HL-60 (cell line): ENCODE data around the gene TMEM74B.

Experiments used
- DNase-seq, 2 experiments: peaks; one replicate each; pipeline ENCODE4 v3.0.0-alpha.2; 2010 to 2020; ENCODE audit warnings: low read depth in 1 of 2, low spot score in 1 of 2
- H3K27ac ChIP-seq: fragments of 250-450 bp; sonication (Bioruptor Pico); replicated peaks from 2 replicates; pipeline ENCODE4 v1.5.1; 2020; ENCODE audit warnings: mild to moderate bottlenecking, moderate library complexity
- H3K27me3 ChIP-seq: fragments of 250-450 bp; sonication (Bioruptor Pico); 2 replicates; pipeline ENCODE4 v1.5.1; 2021; ENCODE audit warnings: mild to moderate bottlenecking, moderate library complexity; ENCODE audit not compliant: insufficient read depth, poor library complexity, severe bottlenecking
- H3K4me3 ChIP-seq: replicated peaks from 2 replicates; pipeline ENCODE4 v1.5.1; 2011; ENCODE audit warnings: mild to moderate bottlenecking, control low read depth, low read length; ENCODE audit not compliant: insufficient read depth
- CTCF ChIP-seq: IDR thresholded peaks from one replicate; pipeline ENCODE4 v1.5.1; 2011; ENCODE audit warnings: low read length, control low read depth, inconsistent platforms; ENCODE audit not compliant: insufficient read depth
- GABPA ChIP-seq: IDR thresholded peaks from 2 replicates; pipeline ENCODE4 v1.6.1; 2012; ENCODE audit warnings: low read depth
- POLR2AphosphoS5 ChIP-seq: IDR thresholded peaks from 2 replicates; pipeline ENCODE4 v1.6.1; 2012; ENCODE audit warnings: low read depth
- REST ChIP-seq: IDR thresholded peaks from 2 replicates; pipeline ENCODE4 v1.6.1; 2012; ENCODE audit warnings: low read depth; ENCODE audit not compliant: insufficient replicate concordance
- SPI1 ChIP-seq: IDR thresholded peaks from 2 replicates; pipeline ENCODE4 v1.6.1; 2012; ENCODE audit warnings: low read depth, mild to moderate bottlenecking, borderline replicate concordance

The TMEM74B gene

GRCh38 chr20:1144401-1145172 lies 40.2 kb downstream of the TMEM74B start:
- H3K4me3 ChIP-seq: no peak overlapping the region
- TF ChIP-seq SPI1: no peak
- no peak for TF ChIP-seq POLR2AphosphoS5
- no peak for TF ChIP-seq CTCF
- TF ChIP-seq REST: no peak
- no peak for TF ChIP-seq GABPA
- DNase-seq: no peak

GRCh38 chr20:1137236-1137635 lies 47.5 kb downstream of the TMEM74B start:
- H3K4me3 ChIP-seq: no peak overlapping the region
- no peaks in the 10 kb centered on the region for H3K27me3 ChIP-seq
- no peak overlapping the region for H3K27ac ChIP-seq
- DNase-seq: no peak
- TF ChIP-seq REST (no peak), CTCF (no peak), SPI1 (no peak), POLR2AphosphoS5 (no peak), GABPA (no peak)

More at GRCh38 chr20:1144401-1145172, 40.2 kb downstream of the TMEM74B start:
- Histone ChIP-seq H3K27ac (no peak overlapping the region), H3K27me3 (no peaks in the 10 kb centered on the region)

- TF ChIP-seq REST (no peak), CTCF (no peak), SPI1 (no peak), GABPA (no peak), POLR2AphosphoS5 (no peak)
- no peak for DNase-seq
Measured at GRCh38 chr20:1134836-1135235, 49.9 kb downstream of the TMEM74B start.

More at GRCh38 chr20:1134836-1135235, 49.9 kb downstream of the TMEM74B start:
- no peak overlapping the region for H3K4me3 ChIP-seq
- no peak overlapping the region for H3K27ac ChIP-seq
- H3K27me3 ChIP-seq: no peaks in the 10 kb centered on the region
